GM18867 (cell line): ENCODE data around the gene TRMT112.

Source experiments
- ATAC-seq: cut with Tn5 transposase; IDR thresholded peaks from one replicate; pipeline ENCODE4 v1.9.1; 2021; ENCODE audit warnings: mild to moderate bottlenecking, moderate library complexity; ENCODE audit not compliant: unreplicated experiment

The TRMT112 gene

GRCh38 chr11:64317325-64317960, at the start of gene TRMT112:
Gene TRMT112, minus strand, starts transcription at chr11:64317559. Its CDS starts 33 bp downstream, at chr11:64317526.
- peak; percentile 57 for ATAC-seq

GRCh38 chr11:64366751-64367150, 49.4 kb upstream of the TRMT112 start:
- no peak for ATAC-seq

DNA sequence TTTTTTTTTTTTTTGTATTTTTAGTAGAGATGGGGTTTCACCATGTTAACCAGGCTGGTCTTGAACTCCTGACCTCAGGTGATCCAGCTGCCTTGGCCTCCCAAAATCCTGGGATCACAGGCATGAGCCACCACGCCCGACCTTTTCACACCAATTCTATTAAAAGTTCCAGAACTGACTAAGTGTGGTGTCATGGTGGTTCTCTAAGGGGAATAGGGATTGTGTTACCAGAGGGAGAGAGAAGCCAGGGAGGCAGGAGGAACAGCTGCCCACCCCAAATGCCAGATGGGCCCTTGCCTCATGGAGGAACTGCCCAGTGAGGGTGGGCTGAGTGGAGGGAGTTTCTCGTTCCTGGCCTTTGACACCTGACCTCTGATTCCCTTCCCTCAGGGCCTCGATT, 47.6 kb upstream of the TRMT112 start:
- no peak for ATAC-seq

DNA sequence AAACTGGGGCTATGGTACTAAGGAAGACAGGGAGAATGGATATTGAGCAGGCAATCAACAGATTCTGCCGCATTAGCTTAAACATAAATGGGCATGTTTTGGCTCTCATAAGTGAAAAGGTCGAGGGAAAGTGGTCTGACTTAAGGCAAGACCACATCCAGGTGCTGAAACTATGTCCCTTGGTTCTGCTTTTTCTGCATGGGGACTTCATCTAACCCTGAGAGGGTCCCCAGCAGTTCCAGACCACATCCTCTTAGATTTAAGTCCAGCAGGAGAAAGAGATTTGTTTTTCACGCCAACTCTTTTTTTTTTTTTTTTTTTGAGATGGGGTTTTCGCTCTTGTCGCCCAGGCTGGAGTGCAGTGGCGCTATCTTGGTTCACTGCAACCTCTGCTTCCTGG, 47.1 kb upstream of the TRMT112 start:
- ATAC-seq, result no peak

DNA sequence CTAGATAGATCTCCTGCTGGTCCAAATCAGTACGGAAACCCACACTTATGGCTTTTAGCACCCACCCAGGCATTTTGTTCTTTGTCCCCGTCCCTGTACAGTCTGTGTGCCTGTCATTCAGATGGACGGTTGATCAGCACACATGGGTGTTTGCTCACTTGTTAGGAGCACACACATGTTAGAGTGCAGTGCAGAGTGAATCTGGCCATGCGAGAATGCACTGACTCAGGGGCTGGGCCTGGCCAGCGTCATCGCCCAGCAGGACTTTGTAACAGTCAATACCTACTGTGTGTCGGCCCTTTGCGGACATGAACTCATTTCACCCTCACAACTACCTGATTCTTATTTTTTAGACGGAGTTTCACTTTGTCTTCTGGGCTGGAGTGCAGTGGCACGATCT, 45.0 kb upstream of the TRMT112 start:
- ATAC-seq, result no peak

- no peak for ATAC-seq
Observed at GRCh38 chr11:64361659-64362058, 44.3 kb upstream of the TRMT112 start.

DNA sequence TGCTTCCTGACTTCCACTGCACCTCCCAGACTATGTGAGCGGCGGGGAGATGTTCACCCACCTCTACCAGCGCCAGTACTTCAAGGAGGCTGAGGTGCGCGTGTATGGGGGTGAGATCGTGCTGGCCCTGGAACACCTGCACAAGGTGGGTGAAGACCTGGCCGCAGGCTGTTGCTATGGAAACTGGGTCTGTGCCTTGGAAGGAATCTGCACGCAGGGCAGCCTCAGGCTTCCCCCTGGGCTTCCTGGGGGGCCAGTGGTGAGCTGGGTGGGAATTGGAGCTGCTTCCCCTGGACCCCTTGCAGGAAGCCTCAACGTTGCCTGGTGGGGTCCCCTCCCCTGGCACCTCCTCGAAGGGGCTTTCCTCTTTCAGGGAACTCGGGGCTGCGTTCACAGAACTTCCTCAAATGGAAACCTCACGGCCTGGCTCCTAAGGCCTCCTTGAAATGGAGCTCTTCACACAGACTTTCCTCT, 43.1 kb upstream of the TRMT112 start:
- ATAC-seq, result no peak

GRCh38 chr11:64359712-64360445, 42.5 kb upstream of the TRMT112 start:
- no peak for ATAC-seq

- ATAC-seq, result peak; percentile 58
Observed at GRCh38 chr11:64358907-64359711, 41.8 kb upstream of the TRMT112 start, which contains the start of gene RPS6KA4. Gene RPS6KA4, plus strand, starts transcription at chr11:64359162. Its CDS starts 74 bp downstream, at chr11:64359236.

- no peak for ATAC-seq
Observed at GRCh38 chr11:64358536-64358906, 41.2 kb upstream of the TRMT112 start.

DNA sequence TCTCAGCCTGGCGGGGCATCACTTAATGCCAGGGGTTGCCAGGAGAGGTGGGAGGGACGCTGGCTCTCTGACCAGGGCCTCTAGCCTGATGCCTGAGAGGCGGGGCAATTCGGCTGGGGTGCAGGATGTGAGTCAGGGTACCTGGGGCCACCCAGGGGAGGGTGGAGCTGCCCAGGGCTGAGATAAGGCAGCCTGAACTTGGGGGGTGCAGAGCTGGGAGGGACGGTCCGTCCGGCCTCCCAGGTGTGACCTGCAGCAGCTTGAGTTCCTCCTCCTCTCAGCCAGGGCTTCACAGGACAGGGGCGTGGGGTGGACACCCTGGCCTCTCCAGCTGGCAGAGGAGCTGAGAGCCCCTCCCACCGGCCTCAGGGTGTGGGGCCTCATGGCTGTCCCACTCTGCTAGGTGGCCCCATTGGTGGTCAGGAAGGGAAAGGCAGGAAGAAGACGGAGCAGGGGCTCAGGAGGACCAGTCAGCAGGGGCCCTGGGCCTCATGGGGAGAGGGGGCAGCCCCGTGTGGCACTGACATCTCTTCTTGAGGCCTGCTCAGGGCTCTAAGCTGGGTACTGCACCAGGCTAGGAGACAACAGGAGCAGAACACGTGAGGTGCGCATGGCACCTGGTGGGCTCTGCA, 40.7 kb upstream of the TRMT112 start:
- no peak for ATAC-seq

GRCh38 chr11:64357446-64357845, 40.1 kb upstream of the TRMT112 start:
- no peak for ATAC-seq

DNA sequence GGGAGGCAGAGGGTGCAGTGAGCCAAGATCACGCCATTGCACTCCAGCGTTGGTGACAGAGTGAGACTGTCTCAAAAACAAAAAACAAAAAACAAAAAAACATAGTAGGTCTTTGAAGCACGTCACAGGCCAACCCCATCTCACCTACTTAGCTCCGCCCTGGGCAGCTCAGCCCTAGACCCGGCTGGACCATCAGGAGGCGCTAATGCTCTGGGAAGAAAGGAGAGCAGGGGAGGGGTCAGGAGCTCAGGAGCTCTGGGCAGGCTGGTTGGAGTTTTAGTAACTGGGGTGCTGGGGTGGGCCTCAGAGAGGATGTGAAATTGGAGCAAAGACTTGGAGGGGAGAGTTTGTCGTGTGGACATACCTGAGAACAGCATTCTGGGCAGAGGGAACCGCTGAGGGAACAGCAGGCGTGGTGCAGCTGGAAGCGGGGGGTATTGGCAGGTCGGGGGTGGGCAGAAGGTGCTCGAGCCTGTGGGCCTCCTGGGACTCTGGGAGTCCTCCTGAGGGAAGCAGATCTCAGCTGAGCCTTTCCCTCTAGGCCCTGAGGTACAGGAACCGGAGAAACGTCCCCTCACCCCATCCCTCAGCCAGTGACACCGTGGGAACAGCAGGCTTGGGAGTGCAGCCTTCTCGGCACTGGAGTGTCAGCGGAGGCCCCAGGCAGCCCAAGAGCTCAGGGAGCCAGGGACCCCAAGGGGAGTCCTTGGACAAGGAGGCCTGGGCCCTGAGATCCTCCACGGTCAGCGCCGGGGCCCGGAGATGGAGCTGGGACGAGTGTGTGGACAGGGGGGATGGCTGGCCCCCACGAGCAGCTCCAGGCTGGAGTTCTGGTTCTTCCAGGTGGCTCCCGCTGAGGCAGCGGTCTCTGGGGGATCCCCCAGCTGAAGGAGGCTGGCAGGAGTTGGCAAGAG, 39.4 kb upstream of the TRMT112 start:
- no peak for ATAC-seq

DNA sequence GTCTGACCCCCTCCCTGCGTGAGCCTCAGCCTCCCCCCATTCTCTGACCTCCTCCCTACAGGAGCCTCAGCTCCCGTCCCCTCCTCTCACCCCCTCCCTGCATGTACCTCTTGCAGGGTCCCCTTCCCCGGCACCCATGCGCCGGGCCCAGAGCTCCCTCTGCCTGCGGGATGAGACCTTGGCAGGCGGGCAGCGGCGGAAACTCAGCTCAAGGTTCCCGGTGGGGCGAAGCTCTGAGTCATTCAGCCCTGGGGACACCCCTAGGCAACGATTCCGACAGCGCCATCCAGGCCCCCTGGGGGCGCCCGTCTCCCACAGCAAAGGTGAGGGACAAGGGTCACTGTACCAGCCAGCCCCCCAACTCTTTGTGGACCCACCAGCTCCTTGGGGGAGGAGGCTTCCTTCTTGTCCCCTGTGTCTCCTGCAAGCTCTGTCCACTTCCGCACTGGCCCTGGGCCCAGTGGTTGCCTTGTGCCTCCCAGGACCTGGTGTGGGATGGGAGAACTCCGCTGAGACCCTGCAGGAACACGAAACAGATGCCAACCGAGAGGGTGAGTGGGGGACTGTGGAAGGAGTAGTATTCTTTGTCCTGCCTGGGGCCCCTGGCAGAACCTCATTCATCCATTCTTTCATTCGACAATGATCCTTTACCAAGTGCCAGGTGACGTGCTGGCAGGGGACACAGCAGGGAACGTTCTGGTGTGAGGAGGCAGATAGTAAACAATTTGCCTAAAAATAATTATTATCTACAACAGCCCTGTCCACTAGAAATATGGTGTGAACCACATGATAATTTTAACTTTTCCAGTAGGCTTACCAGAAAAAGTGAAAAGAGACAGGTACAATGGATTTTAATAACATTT, 38.0 kb upstream of the TRMT112 start:
- ATAC-seq, result no peak

- no peak for ATAC-seq
Observed at GRCh38 chr11:64353715-64354506, 36.6 kb upstream of the TRMT112 start.

GRCh38 chr11:64352995-64353714, 35.8 kb upstream of the TRMT112 start:
- no peak for ATAC-seq

DNA sequence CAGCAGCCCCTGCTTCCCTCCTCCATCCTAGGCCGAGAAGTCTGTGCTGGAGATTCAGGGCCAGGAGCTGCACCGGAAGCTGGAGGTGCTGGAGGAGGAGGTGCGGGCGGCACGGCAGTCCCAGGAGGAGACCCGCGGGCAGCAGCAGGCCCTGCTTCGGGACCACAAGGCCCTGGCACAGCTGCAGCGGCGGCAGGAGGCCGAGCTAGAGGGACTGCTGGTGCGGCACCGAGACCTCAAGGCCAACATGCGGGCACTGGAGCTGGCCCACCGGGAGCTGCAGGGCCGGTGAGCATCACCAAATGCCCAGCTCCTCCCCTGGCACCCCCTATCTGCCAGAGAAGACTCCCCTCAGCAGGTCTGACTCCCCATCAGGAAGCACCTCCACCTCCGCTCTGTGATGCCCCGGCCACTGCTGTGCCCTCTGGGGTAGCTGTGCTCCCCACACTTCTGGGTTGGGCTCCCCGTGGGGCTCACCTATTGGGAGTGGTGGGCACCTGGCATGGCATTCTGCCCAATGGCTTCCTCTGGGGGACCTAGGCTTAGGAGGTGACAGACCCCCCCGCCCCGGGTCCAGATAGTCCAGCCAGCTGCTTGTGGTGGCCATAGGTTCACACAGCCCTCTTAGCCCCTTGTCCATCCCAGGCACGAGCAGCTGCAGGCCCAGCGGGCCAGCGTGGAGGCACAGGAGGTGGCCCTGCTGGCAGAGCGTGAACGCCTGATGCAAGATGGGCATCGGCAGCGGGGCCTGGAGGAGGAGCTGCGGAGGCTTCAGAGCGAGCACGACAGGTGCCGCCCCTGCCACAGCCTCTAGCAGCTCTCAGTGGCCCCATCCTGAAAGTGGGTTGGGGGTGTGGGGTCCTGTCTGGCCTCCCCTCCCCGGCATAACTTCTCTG, 35.0 kb upstream of the TRMT112 start:
- no peak for ATAC-seq
